ENCODE results near the gene WBP1. TPM values are rescaled to one million over a fixed set of nuclear protein-coding genes. Genes with fewer than 3 reads are reported as not detected.

WBP1 gene
- total and polyA plus RNA-seq, 10 of the 15 experiments (the other 5 are each of a cell fraction or from before 2014, with no cell fraction given), result 4.2 to 76.8 (median 43.8) TPM

DNA sequence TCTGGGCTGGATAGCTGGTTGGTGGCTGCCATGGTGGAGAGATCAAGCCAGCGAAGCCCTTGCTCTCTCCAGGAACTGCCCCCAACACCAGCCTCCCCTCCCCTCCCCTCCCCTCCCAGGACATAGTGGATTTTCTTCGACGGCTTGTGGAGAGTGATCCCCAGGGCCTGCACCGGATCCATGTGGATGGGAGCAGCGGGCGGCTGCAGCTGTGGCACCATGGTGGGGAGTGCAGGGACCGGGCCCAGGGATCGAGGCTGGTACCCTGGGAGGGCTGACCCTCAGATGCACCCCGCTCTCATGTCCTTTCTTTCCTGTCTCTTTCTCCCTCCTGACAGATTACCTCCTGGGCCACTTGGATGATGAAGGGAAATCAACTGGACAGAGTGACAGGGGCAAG, 31.7 kb downstream of the WBP1 start:
- no TSS peak for BruUV-seq (replicated peaks)
- in situ Hi-C loops (cut with MboI) (loop anchor here (10.0 kb wide), 1 partner anchor 95 kb away; no protein-coding TSS in a partner anchor), intact Hi-C loops (cut with micrococcal nuclease; ENCODE audit: unreplicated experiment) (no loop called here)
- RAD21 ChIA-PET (ENCODE audit: unreplicated experiment), result no interaction called here
- no peak for FAIRE-seq
- WGBS (ENCODE audit: insufficient coverage, insufficient replicate concordance, low lambda C conversion rate, missing lambda C conversion rate), result 96% methylated on average over 8 of the region's 9 CpGs
- Histone ChIP-seq H3K4me3 (no peak overlapping the region), H3K27ac (ENCODE audit: control insufficient read depth, insufficient read depth) (no peak overlapping the region), H4K20me1 (ENCODE audit: control insufficient read depth, insufficient read depth) (no peaks in the 10 kb centered on the region), H2AFZ (ENCODE audit: control insufficient read depth, low read depth, low read length) (no peak overlapping the region), H3K27me3 (replicated peaks in 1 of 2; ENCODE audit: control insufficient read depth in 2 of 2, insufficient read depth in 2 of 2, low read length in 1 of 2) (no peaks in the 10 kb centered on the region), H3K9me3 (replicated peaks; ENCODE audit: control insufficient read depth, insufficient read depth, low read length) (no peaks in the 10 kb centered on the region), H3K36me3 (ENCODE audit: control insufficient read depth in 2 of 2, insufficient read depth in 2 of 2, low read length in 1 of 2) (peaks cover 12 to 13% of the 10 kb centered on the region in 2 experiments), H3K4me2 (ENCODE audit: control insufficient read depth, insufficient read depth) (no peak overlapping the region), H3K4me1 (ENCODE audit: control insufficient read depth, insufficient read depth, low read length) (no peaks in the 10 kb centered on the region), H3K9ac (ENCODE audit: control insufficient read depth, insufficient read depth, low read length) (no peak overlapping the region), H3K79me2 (ENCODE audit: control insufficient read depth, insufficient read depth, low read length) (no peaks in the 10 kb centered on the region)
- no peak for TF ChIP-seq CHD2 (IDR thresholded peaks at IDR 0.05; ENCODE audit: borderline replicate concordance, low read depth, low read length)
- TF ChIP-seq RAD21 (IDR thresholded peaks at IDR 0.05; ENCODE audit: insufficient read depth, low read depth, low read length), result no peak
- no peak for TF ChIP-seq E2F8 (IDR thresholded peaks at IDR 0.05; ENCODE audit: low read depth, partially characterized antibody)
- TF ChIP-seq PAX5 (IDR thresholded peaks at IDR 0.05; ENCODE audit: borderline replicate concordance, low read depth, low read length), result no peak
- no peak for TF ChIP-seq ZBED1 (IDR thresholded peaks at IDR 0.05; ENCODE audit: borderline replicate concordance)
- TF ChIP-seq STAT1 (conservative IDR thresholded peaks at IDR 0.05), result no peak
- TF ChIP-seq BACH1 (IDR thresholded peaks at IDR 0.05; ENCODE audit: borderline replicate concordance), result no peak
- no peak for TF ChIP-seq EZH2 (IDR thresholded peaks at IDR 0.05; ENCODE audit: borderline replicate concordance, control insufficient read depth, low read depth, low read length)
- TF ChIP-seq SREBF2 (IDR thresholded peaks at IDR 0.05; ENCODE audit: low read length), result no peak
- no peak for TF ChIP-seq CEBPB (IDR thresholded peaks at IDR 0.05; ENCODE audit: borderline replicate concordance in 1 of 2, low read depth in 2 of 2, low read length in 2 of 2)
- TF ChIP-seq, protein P1, sequence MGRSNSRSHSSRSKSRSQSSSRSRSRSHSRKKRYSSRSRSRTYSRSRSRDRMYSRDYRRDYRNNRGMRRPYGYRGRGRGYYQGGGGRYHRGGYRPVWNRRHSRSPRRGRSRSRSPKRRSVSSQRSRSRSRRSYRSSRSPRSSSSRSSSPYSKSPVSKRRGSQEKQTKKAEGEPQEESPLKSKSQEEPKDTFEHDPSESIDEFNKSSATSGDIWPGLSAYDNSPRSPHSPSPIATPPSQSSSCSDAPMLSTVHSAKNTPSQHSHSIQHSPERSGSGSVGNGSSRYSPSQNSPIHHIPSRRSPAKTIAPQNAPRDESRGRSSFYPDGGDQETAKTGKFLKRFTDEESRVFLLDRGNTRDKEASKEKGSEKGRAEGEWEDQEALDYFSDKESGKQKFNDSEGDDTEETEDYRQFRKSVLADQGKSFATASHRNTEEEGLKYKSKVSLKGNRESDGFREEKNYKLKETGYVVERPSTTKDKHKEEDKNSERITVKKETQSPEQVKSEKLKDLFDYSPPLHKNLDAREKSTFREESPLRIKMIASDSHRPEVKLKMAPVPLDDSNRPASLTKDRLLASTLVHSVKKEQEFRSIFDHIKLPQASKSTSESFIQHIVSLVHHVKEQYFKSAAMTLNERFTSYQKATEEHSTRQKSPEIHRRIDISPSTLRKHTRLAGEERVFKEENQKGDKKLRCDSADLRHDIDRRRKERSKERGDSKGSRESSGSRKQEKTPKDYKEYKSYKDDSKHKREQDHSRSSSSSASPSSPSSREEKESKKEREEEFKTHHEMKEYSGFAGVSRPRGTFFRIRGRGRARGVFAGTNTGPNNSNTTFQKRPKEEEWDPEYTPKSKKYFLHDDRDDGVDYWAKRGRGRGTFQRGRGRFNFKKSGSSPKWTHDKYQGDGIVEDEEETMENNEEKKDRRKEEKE (IDR thresholded peaks at IDR 0.05), result no peak
- TF ChIP-seq ZNF622 (IDR thresholded peaks at IDR 0.05), result no peak
- TF ChIP-seq NR2C1 (IDR thresholded peaks at IDR 0.05), result no peak
- no peak for TF ChIP-seq JUND (IDR thresholded peaks at IDR 0.05; ENCODE audit: low read depth, low read length)
- no peak for TF ChIP-seq ZSCAN29 (IDR thresholded peaks at IDR 0.05)
- no peak for TF ChIP-seq WRNIP1 (IDR thresholded peaks at IDR 0.05; ENCODE audit: borderline replicate concordance, low read depth, low read length)
- TF ChIP-seq MTA3 (IDR thresholded peaks at IDR 0.05; ENCODE audit: borderline replicate concordance, low read length), result no peak
- no peak for TF ChIP-seq TCF3 (IDR thresholded peaks at IDR 0.05; ENCODE audit: borderline replicate concordance, insufficient read depth, low read depth, low read length)
- TF ChIP-seq NR2C2 (IDR thresholded peaks at IDR 0.05; ENCODE audit: borderline replicate concordance, control insufficient read depth, insufficient read length, low read depth), result no peak
- no peak for DNase-seq (ENCODE audit: low read depth, low spot score)
- POLR2A ChIA-PET, result interaction anchor here (1.0 kb wide), 1 partner anchor 21 kb away, joined by 3 read pairs; no protein-coding TSS in a partner anchor
- CTCF ChIA-PET, result interaction anchor here (0.9 to 19.4 kb wide), 2 partner anchors 42 to 98 kb away, joined by 5 to 280 read pairs; no protein-coding TSS in a partner anchor
- SMC1A ChIA-PET (ENCODE audit: uncharacterized antibody, unreplicated experiment), result interaction anchor here (1.0 to 1.9 kb wide), 3 partner anchors 13 to 97 kb away, joined by 4 to 5 read pairs (median 4); partner anchors contain the start of genes AUP1 and HTRA2
- no peak for ATAC-seq
